ENCODE measurements around the gene MAGI2.

Gene MAGI2

GRCh38 chr7:78092331-78092730, 1361.1 kb downstream of the MAGI2 start:
- Histone ChIP-seq H2BK15ac (ENCODE audit: low read depth, poor library complexity, severe bottlenecking) (no peak overlapping the region), H2BK5ac (ENCODE audit: low read depth, low read length, poor library complexity, severe bottlenecking) (no peak overlapping the region), H3K14ac (ENCODE audit: low read length in 2 of 2) (no peak overlapping the region), H4K91ac (ENCODE audit: low read length) (no peak overlapping the region), H3K9ac (ENCODE audit: low read length) (no peak overlapping the region), H2AFZ (ENCODE audit: low read depth, low read length) (no peak overlapping the region), H3K4me1 (ENCODE audit: control insufficient read depth, insufficient read depth, low read depth, low read length) (no peaks in the 10 kb centered on the region), H3K4me3 (ENCODE audit: insufficient read depth in 1 of 2, low read depth in 1 of 2, low read length in 2 of 2) (no peak overlapping the region), H3K27me3 (ENCODE audit: control insufficient read depth in 1 of 2, insufficient read depth in 1 of 2, low read length in 2 of 2) (peaks cover 0 to 10% of the 10 kb centered on the region in 2 experiments), H3K36me3 (ENCODE audit: control insufficient read depth in 1 of 2, insufficient read depth in 2 of 2, low read depth in 1 of 2, low read length in 2 of 2) (no peaks in the 10 kb centered on the region), H3K4me2 (ENCODE audit: low read length, poor library complexity, severe bottlenecking) (no peak overlapping the region), H3K23ac (ENCODE audit: low read length in 2 of 2) (no peak overlapping the region), H2AK5ac (ENCODE audit: low read length, severe bottlenecking) (no peak overlapping the region), H3K4ac (ENCODE audit: low read depth in 1 of 2, low read length in 2 of 2) (no peak overlapping the region), H2BK12ac (ENCODE audit: low read length in 2 of 2) (no peak overlapping the region), H3K27ac (ENCODE audit: low read length, poor library complexity, severe bottlenecking) (no peak overlapping the region), H3K79me1 (replicated peaks; ENCODE audit: low read length, poor library complexity, severe bottlenecking) (no peaks in the 10 kb centered on the region), H2BK120ac (ENCODE audit: low read depth, low read length) (no peak overlapping the region), H3K18ac (ENCODE audit: low read depth in 1 of 2, low read length in 2 of 2) (no peak overlapping the region), H3K9me3 (ENCODE audit: control insufficient read depth, low read length) (no peaks in the 10 kb centered on the region), H4K8ac (ENCODE audit: low read length) (no peak overlapping the region)
- no peak for DNase-seq
- WGBS: 92% methylated on average over 2 of the region's 3 CpGs

- Histone ChIP-seq H3K4ac (ENCODE audit: low read depth in 1 of 2, low read length in 2 of 2) (no peak overlapping the region), H3K79me1 (replicated peaks; ENCODE audit: low read length, poor library complexity, severe bottlenecking) (no peaks in the 10 kb centered on the region), H2BK12ac (ENCODE audit: low read length in 2 of 2) (no peak overlapping the region), H4K8ac (ENCODE audit: low read length) (no peak overlapping the region), H2AK5ac (ENCODE audit: low read length, severe bottlenecking) (no peak overlapping the region), H4K91ac (ENCODE audit: low read length) (no peak overlapping the region), H2BK5ac (ENCODE audit: low read depth, low read length, poor library complexity, severe bottlenecking) (no peak overlapping the region), H3K9me3 (ENCODE audit: control insufficient read depth, low read length) (no peaks in the 10 kb centered on the region), H3K36me3 (ENCODE audit: control insufficient read depth in 1 of 2, insufficient read depth in 2 of 2, low read depth in 1 of 2, low read length in 2 of 2) (no peaks in the 10 kb centered on the region), H3K9ac (ENCODE audit: low read length) (no peak overlapping the region), H2BK120ac (ENCODE audit: low read depth, low read length) (no peak overlapping the region), H3K27ac (ENCODE audit: low read length, poor library complexity, severe bottlenecking) (no peak overlapping the region), H3K14ac (ENCODE audit: low read length in 2 of 2) (no peak overlapping the region), H3K4me1 (ENCODE audit: control insufficient read depth, insufficient read depth, low read depth, low read length) (no peaks in the 10 kb centered on the region), H3K4me3 (ENCODE audit: insufficient read depth in 1 of 2, low read depth in 1 of 2, low read length in 2 of 2) (no peak overlapping the region), H3K4me2 (ENCODE audit: low read length, poor library complexity, severe bottlenecking) (no peak overlapping the region), H3K18ac (ENCODE audit: low read depth in 1 of 2, low read length in 2 of 2) (no peak overlapping the region), H2BK15ac (ENCODE audit: low read depth, poor library complexity, severe bottlenecking) (no peak overlapping the region), H3K27me3 (ENCODE audit: control insufficient read depth in 1 of 2, insufficient read depth in 1 of 2, low read length in 2 of 2) (peaks cover 0 to 10% of the 10 kb centered on the region in 2 experiments), H3K23ac (ENCODE audit: low read length in 2 of 2) (no peak overlapping the region), H2AFZ (ENCODE audit: low read depth, low read length) (no peak overlapping the region)
- no peak for DNase-seq
Observed at GRCh38 chr7:78090616-78091015, 1362.9 kb downstream of the MAGI2 start.

- Histone ChIP-seq H3K27me3 (ENCODE audit: control insufficient read depth in 1 of 2, insufficient read depth in 1 of 2, low read length in 2 of 2) (peaks cover 0 to 23% of the 10 kb centered on the region in 2 experiments), H3K9me3 (ENCODE audit: control insufficient read depth, low read length) (no peaks in the 10 kb centered on the region), H3K23ac (ENCODE audit: low read length in 2 of 2) (no peak overlapping the region), H2AK5ac (ENCODE audit: low read length, severe bottlenecking) (no peak overlapping the region), H3K79me1 (replicated peaks; ENCODE audit: low read length, poor library complexity, severe bottlenecking) (no peaks in the 10 kb centered on the region), H3K4me2 (ENCODE audit: low read length, poor library complexity, severe bottlenecking) (no peak overlapping the region), H4K8ac (ENCODE audit: low read length) (no peak overlapping the region), H2BK15ac (ENCODE audit: low read depth, poor library complexity, severe bottlenecking) (no peak overlapping the region), H3K4ac (ENCODE audit: low read depth in 1 of 2, low read length in 2 of 2) (no peak overlapping the region), H2BK120ac (ENCODE audit: low read depth, low read length) (no peak overlapping the region), H3K36me3 (ENCODE audit: control insufficient read depth in 1 of 2, insufficient read depth in 2 of 2, low read depth in 1 of 2, low read length in 2 of 2) (no peaks in the 10 kb centered on the region), H3K14ac (ENCODE audit: low read length in 2 of 2) (no peak overlapping the region), H4K91ac (ENCODE audit: low read length) (no peak overlapping the region), H2BK5ac (ENCODE audit: low read depth, low read length, poor library complexity, severe bottlenecking) (no peak overlapping the region), H3K4me1 (ENCODE audit: control insufficient read depth, insufficient read depth, low read depth, low read length) (no peaks in the 10 kb centered on the region), H2BK12ac (ENCODE audit: low read length in 2 of 2) (no peak overlapping the region), H2AFZ (ENCODE audit: low read depth, low read length) (no peak overlapping the region), H3K27ac (ENCODE audit: low read length, poor library complexity, severe bottlenecking) (no peak overlapping the region), H3K9ac (ENCODE audit: low read length) (no peak overlapping the region), H3K4me3 (ENCODE audit: insufficient read depth in 1 of 2, low read depth in 1 of 2, low read length in 2 of 2) (no peak overlapping the region), H3K18ac (ENCODE audit: low read depth in 1 of 2, low read length in 2 of 2) (no peak overlapping the region)
- 91% methylated on average over 6 of the region's 6 CpGs for WGBS
- no peak for DNase-seq
Observed at GRCh38 chr7:78083476-78084120, 1369.9 kb downstream of the MAGI2 start.

- H3K4me3 ChIP-seq (ENCODE audit: insufficient read depth in 1 of 2, low read depth in 1 of 2, low read length in 2 of 2): no peak overlapping the region
- H2AK5ac ChIP-seq (ENCODE audit: low read length, severe bottlenecking): no peak overlapping the region
- no peak overlapping the region for H2BK12ac ChIP-seq (ENCODE audit: low read length in 2 of 2)
- H2AFZ ChIP-seq (ENCODE audit: low read depth, low read length): no peak overlapping the region
- H2BK120ac ChIP-seq (ENCODE audit: low read depth, low read length): no peak overlapping the region
- H3K18ac ChIP-seq (ENCODE audit: low read depth in 1 of 2, low read length in 2 of 2): no peak overlapping the region
- H3K14ac ChIP-seq (ENCODE audit: low read length in 2 of 2): no peak overlapping the region
- DNase-seq: no peak
- H4K8ac ChIP-seq (ENCODE audit: low read length): no peak overlapping the region
- no peak overlapping the region for H2BK5ac ChIP-seq (ENCODE audit: low read depth, low read length, poor library complexity, severe bottlenecking)
- H3K36me3 ChIP-seq (ENCODE audit: control insufficient read depth in 1 of 2, insufficient read depth in 2 of 2, low read depth in 1 of 2, low read length in 2 of 2): no peaks in the 10 kb centered on the region
- H3K23ac ChIP-seq (ENCODE audit: low read length in 2 of 2): no peak overlapping the region
- H3K79me1 ChIP-seq (replicated peaks; ENCODE audit: low read length, poor library complexity, severe bottlenecking): no peaks in the 10 kb centered on the region
- no peak overlapping the region for H3K4ac ChIP-seq (ENCODE audit: low read depth in 1 of 2, low read length in 2 of 2)
- H3K4me2 ChIP-seq (ENCODE audit: low read length, poor library complexity, severe bottlenecking): no peak overlapping the region
- no peaks in the 10 kb centered on the region for H3K9me3 ChIP-seq (ENCODE audit: control insufficient read depth, low read length)
- H3K4me1 ChIP-seq (ENCODE audit: control insufficient read depth, insufficient read depth, low read depth, low read length): no peaks in the 10 kb centered on the region
- peaks cover 0 to 23% of the 10 kb centered on the region in 2 experiments for H3K27me3 ChIP-seq (ENCODE audit: control insufficient read depth in 1 of 2, insufficient read depth in 1 of 2, low read length in 2 of 2)
- no peak overlapping the region for H3K9ac ChIP-seq (ENCODE audit: low read length)
- no peak overlapping the region for H4K91ac ChIP-seq (ENCODE audit: low read length)
- H3K27ac ChIP-seq (ENCODE audit: low read length, poor library complexity, severe bottlenecking): no peak overlapping the region
- 92% methylated on average over 5 of the region's 5 CpGs for WGBS
- H2BK15ac ChIP-seq (ENCODE audit: low read depth, poor library complexity, severe bottlenecking): no peak overlapping the region
Observed at GRCh38 chr7:78082556-78082955, 1370.9 kb downstream of the MAGI2 start.
